ENCODE results near the gene SNX17.

GRCh38 chr2:27356382-27357181 is 13.8 kb upstream of the SNX17 start, which contains the start of gene GTF3C2:
- TF ChIP-seq CTCF (conservative IDR thresholded peaks at IDR 0.05; ENCODE audit: low read length) (no peak), EZH2phosphoT487 (IDR thresholded peaks at IDR 0.05; ENCODE audit: borderline replicate concordance) (no peak)

All from Loucy (cell line).